GM18502 (cell line): ENCODE measurements around the gene GBGT1.

Experiments
- ATAC-seq: cut with Tn5 transposase; IDR thresholded peaks from one replicate; pipeline ENCODE4 v1.9.1; 2021; ENCODE audit warnings: mild to moderate bottlenecking; ENCODE audit not compliant: unreplicated experiment, poor library complexity

GBGT1 gene

DNA sequence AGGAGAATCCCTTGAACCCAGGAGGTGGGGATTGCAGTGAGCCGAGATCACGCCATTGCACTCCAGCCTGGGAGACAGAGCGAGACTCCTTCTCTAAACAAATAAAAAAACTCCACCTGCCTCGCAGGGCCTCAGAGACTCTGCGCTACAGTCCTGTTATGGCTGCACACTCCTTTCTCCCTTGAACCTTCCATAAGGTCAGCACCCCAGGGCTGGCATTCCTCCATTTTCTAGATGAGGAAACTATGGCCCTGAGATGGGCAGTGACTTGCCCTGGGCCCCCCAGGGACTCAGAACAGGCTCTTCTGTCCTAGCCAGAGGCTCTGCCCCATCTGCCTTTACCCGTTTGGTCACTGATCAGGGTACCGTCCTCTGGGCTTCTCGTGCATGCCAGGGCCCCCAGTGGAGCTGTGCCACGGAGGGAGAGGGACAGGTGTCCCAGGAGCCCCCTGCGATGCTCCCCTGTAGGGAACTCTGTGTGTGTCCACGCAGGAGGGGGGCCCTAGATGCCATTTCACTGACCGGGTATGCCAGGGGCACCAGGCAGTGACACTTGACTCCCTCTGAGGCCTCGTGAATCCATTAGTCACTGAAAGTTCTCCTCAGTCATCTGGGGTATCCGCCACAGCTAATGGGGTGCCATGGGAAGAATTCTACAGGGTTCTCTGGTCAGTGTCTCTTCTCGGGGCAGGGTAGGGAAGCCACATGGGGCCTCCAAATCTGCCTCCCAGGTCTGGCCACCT, 58.8 kb downstream of the GBGT1 start:
- ATAC-seq = no peak

DNA sequence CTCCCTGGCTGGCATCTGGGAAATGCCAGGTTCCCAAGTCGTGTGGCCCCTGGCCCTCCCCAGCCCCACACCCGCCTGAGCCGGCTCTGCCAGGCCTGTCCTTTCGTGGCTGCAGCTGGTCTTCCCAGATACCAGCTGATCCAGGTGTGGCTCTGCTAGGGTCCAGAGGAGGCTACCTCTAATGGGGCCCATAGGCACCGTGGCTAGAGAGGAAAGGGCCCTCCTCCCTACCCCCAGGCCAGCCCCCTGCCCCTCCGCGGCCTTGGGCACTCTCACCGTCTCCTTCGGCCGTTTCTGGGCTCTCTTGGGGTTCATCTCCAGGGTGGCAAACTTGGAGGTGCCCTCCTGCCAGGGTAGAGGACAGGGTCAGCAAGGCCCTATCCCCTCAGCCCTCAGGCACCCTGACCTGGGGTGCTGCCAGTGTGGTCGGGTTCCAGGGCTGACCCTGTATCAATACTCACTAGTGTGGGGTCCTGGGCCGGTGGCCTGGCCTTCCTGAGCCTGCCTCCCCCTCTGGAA, 59.7 kb downstream of the GBGT1 start:
- ATAC-seq = no peak

DNA sequence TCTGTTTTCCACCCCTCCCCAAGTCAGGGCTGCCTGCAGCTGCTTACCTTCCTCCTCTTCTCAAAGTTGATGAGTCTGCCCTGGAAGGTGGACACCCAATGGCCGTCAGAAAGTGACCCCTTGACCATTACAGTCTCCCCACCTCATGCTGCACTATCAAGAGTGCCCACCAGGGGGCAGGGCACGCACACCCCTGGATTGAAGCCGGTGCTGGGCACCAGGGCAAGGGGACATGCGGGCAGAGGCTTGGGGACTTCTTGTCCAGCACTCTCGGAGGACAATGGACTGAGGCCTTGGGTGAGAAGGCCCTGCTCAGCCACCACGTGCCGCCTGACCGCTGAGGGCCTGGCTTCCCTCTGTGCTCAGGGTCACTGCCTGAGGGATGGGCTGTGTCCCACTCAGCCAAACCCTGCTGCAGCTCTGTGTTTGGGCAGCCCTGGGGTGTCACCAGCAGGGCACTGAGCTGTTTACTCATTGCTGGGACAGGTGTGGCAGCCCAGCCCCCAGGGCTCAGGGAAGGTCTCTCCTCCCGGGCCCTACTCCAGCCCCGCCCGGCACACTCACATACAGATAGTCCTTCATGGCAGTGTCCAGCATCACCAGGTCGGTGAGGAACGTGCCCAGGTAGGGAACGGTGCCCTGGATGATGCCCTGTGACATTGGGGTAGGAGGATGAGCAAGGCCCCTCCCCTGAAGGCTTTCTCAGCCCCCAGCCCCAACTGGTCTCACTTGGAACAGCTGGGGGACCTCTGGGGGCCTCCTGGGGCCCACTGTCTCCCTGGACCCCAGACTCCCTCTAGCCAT, 60.3 kb downstream of the GBGT1 start:
- ATAC-seq = no peak
